Panc1 (cell line): ENCODE results near the gene STAM2.

Source experiments
- CTCF ChIP-seq: fragments of 450-650 bp; IDR thresholded peaks from 2 replicates; pipeline ENCODE4 v1.5.1; 2017; ENCODE audit warnings: mild to moderate bottlenecking
- POLR2AphosphoS5 ChIP-seq: IDR thresholded peaks from 2 replicates; pipeline ENCODE4 v1.6.1; 2012; ENCODE audit warnings: mild to moderate bottlenecking, low read depth, low read length, moderate library complexity

GRCh38 chr2:152173831-152174230, 1.7 kb downstream of the STAM2 start:
- TF ChIP-seq CTCF, result no peak
- TF ChIP-seq POLR2AphosphoS5, result no peak
